ENCODE measurements around the gene GNAT1.
"Not testable (repeated sequence)": the region's sequence is repeated elsewhere in the genome, so short reads cannot be mapped to it uniquely, and the experiment has no call there.

The GNAT1 gene

DNA sequence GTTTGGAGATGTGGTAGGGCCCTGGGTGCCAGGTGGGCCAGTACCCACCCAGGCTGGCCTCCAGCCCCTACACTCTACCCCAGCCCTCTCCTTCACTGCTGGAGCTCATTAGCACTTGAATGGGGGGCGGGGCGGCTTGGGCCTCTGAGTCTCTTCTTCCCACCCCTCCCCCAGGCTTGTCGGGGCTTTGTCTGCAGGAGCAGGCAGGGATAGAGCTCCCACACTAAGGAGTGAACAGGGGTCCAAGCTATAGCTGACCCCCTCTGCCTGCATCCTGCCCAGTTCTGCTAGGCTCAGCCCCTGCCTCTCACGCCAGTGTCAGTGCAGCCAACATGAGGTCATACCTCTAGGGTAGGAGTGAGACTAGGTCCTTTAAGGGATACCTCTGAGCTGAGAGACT is 49.8 kb downstream of the GNAT1 start:
- DNase-seq (ENCODE audit: low read depth, low spot score), result no peak

DNA sequence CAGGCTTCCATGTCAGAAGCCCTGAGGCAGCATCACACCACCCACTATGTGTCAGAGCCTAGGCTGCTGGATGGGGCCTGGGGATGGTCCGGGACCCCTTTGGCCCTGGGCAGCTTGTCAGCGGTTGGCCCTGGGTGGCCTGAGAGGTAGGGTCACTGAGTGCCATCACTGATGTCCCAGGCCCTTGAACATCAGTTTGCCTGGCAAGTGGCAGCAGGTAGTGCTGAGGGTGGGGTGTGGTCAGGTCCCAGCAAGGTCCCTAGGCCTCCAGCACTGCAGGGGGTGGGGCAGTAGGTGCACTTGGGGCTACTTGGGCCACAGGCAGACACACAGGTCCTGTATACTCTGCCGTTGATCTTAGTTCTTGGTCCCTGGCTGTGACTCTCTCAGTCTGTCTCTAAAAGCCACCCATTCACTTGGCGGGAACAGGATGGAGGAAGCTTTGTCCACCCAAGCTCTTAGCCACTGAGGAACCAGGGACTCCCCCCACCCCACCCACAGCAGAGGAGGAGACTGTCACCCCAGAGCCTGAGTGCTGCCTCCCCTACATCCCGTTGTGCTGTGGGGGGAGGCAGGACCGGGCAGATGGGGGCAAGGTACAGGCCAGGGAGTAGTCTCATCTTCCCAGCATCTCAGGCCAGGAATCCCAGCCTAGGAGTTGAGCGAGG is 50.4 kb downstream of the GNAT1 start:
- DNase-seq (ENCODE audit: low read depth, low spot score), result no peak

DNA sequence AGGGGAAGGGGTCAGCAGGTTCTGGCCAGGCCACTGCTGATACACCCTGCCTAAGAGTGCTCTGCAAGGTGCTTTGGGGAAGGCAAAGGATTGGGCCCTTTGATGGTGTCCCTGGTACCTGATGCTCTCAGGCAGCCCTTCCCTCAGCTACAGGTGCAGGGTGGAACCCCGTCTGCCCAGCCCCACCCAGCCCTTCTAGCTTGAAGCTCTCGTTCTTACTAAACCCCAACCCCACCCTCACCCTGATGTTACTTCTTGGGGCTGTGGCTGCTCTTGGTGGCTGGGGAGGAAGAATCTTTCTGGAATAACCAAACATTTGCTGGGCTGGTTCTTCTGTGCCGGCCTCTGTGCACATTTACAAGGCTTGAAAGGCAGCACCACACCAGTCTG is 51.0 kb downstream of the GNAT1 start:
- no peak for DNase-seq (ENCODE audit: low read depth, low spot score)

DNA sequence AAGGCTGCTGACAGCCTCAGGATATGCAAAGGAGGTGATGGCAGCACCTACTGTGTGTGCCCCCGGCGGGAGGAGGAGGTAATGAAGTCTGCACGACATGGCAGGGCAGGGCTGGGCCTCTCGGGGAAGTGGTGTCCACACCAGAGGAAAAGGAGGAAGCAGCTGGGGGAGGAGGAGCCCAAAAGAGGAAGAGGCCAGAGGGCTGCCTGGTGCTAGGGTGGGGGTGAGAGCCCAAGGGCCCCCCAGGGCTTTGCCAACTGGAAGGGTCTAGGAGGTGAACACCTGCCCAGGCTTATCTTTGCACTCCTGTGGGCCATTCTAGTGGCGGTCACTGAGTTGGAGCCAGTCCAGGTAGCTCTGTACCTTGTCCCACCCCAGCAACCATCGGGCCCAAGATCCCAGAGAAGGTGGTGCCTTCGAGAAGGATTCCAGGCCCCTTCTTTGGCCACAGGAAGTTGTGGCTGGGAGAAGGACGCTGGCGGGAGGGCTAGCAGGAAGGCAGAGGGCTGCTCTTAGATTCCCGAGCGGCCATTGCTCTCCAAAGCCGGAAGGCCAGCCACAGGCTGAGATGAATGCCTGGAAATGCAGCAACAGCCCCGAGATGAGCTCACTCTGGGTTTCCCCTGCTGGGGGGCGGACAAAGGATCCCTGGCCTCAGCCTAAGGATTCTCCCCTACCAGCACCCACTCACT is 51.6 kb downstream of the GNAT1 start:
- no peak for DNase-seq (ENCODE audit: low read depth, low spot score)

DNA sequence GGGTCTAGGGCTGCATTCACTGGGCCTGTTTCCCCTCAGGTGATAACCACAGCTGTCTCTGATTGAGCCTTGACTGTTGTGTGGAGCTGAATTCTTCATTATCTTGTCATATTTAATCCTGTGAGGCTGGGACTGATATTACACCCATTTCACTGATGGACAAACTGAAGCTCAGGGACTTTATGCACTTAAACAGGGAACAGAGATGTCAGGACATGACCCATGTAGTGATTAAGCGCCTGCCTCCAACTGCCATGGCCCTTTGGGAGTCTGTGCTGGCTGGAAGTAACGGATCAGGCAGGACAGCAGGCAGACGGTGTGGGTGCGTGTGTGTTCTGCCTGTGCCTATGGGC is 52.1 kb downstream of the GNAT1 start:
- no peak for DNase-seq (ENCODE audit: low read depth, low spot score)

DNA sequence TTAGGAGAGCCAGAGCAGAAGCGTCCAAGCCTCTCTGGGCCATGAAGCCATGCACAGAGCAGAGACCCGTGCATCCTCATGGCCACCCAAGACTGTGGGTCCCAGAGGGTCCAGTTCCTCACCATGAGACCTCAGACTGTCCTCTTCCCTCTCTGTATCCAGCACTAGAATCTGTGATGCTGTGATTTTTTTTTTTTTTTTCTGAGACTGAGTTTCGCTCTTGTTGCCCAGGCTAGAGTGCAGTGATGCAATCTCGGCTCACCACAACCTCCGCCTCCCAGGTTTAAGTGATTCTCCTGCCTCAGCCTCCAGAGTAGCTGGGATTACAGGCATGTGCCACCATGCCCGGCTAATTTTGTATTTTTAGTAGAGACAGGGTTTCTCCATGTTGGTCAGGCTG is 53.4 kb downstream of the GNAT1 start:
- not testable (repeated sequence) for DNase-seq (ENCODE audit: low read depth, low spot score)

DNA sequence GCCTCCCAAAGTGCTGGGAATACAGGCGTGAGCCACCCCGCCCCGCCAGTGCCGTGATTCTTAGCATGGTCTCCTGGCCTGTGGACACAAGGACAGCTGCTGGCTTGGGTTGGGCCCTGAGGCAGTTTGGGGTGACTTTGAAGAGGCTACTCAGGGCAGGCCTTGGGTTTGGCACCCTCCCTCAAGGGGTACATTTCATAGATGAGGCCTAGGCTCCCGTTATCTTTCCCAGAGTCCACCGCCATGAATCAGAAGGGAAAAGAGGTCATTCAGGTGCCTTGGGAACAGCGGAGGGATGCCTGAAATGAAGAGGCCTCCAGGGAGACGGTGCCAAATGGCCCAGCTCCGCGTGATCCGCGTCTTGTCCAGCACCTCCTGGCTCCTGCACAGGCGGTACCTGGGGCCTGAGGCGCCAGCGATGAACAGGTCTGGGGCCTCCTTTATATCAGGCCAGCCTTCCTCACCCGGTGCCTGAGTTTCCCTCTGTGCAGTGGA is 53.9 kb downstream of the GNAT1 start:
- DNase-seq (ENCODE audit: low read depth, low spot score), result no peak

DNA sequence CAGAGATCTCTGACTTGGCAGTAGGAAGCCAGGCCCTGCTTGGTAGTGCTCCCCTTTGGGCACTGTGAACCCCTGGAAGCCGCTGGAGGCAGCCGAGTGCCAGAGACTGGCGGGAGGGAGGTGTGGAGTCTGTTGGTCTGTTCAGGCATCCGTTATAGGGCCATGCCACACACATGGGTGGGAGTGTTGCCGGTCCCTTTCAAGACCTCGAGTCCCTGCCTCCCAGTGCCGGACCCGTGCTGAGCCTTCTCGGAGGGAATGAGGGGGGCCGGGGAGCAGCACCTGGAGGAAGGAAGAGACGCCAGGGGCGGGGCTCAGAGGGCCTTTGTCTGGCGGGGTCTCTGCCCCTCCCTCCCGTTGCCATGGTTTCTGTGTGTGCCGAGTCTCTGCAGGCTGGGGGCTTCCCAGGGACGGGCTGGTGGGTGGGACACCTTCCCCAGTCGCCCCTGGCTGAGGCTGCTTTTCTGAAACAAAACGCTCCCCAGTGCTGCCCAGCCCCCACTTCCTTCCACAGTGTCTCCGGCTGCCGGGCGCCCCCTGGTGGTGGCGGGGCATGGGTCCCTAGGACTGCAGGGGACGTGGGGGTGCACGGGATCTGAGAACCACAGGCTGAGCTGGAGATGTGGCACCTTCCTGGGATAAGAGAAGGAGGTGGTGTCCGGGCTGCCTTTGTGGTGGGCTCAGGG is 54.6 kb downstream of the GNAT1 start:
- no peak for DNase-seq (ENCODE audit: low read depth, low spot score)

DNA sequence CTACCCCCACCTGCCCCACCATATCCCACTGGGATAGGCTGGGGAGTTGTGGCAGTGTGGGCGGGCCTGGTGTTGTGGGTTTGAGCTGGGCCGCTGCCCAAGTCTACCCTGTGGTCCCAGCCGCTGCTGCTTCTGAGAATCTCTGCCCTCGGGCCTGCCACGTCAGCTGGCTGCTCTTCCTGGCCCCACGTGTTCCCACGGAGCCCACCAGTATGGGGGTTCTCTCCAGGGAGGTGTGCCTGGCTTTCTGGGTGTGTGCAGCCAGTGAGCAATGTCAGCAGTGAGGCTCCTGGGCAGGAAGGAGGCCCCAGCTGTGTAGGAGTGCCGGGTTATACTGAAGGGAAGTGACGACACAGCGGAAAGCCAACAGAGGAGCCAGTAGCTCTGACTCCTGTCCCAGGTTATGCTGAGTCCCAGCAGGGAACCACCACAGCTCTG is 55.1 kb downstream of the GNAT1 start:
- DNase-seq (ENCODE audit: low read depth, low spot score), result no peak
